HEK293 (cell line): ENCODE data around the gene MANF.

ENCODE experiments used
- CTCF ChIA-PET: fragments of 350-600 bp; formaldehyde crosslinking; extraction: SDS; loops from one replicate; lab custom pipeline; 2021; ENCODE audit warnings: antibody characterized with exemption; lab: Yijun Ruan, JAX
- POLR2A ChIA-PET: fragments of 300-600 bp; formaldehyde crosslinking; extraction: SDS; loops from one replicate; lab custom pipeline; 2020; ENCODE audit warnings: antibody characterized with exemption, inconsistent platforms; lab: Yijun Ruan, JAX
- H3K27ac ChIP-seq: fragments of 200-500 bp; sonication (Bioruptor generic); 2 replicates; pipeline ENCODE4 v1.5.1; 2014; ENCODE audit warnings: low read depth, low read length, control low read depth, inconsistent platforms; ENCODE audit errors: extremely low read depth
- H3K36me3 ChIP-seq, 2 experiments: fragments of 200-500 bp in 1 of 2; sonication (Bioruptor generic) in 1 of 2; 1 replicate in 1 of 2; 2 replicates in 1 of 2; pipeline ENCODE4 v1.5.1; 2014 to 2017; ENCODE audit warnings: inconsistent platforms in 2 of 2, low read length in 2 of 2; ENCODE audit not compliant: control insufficient read depth in 2 of 2, insufficient read depth in 1 of 2
- H3K4me1 ChIP-seq: fragments of 200-500 bp; sonication (Bioruptor generic); 2 replicates; pipeline ENCODE4 v1.5.1; 2014; ENCODE audit warnings: mild to moderate bottlenecking, low read length, inconsistent platforms; ENCODE audit not compliant: control insufficient read depth, insufficient read depth
- H3K4me3 ChIP-seq: 2 replicates; pipeline ENCODE4 v1.5.1; 2011; ENCODE audit warnings: low read depth, mild to moderate bottlenecking, control low read depth, low read length, moderate library complexity
- H3K9me3 ChIP-seq: fragments of 200-500 bp; sonication (Bioruptor generic); 2 replicates; pipeline ENCODE4 v1.5.1; 2014; ENCODE audit warnings: low read depth, low read length, inconsistent platforms; ENCODE audit not compliant: control insufficient read depth, insufficient read depth
- EGR2 ChIP-seq: fragments of 450-650 bp; formaldehyde crosslinking; IDR thresholded peaks from 2 replicates; pipeline ENCODE4 v1.5.1; 2016; ENCODE audit warnings: low read depth, missing biosample characterization, missing genetic modification characterization
- GFI1B ChIP-seq: fragments of 450-650 bp; formaldehyde crosslinking; IDR thresholded peaks from 2 replicates; pipeline ENCODE4 v1.5.1; 2016; ENCODE audit warnings: missing biosample characterization, missing genetic modification characterization
- GLIS1 ChIP-seq: fragments of 450-650 bp; formaldehyde crosslinking; IDR thresholded peaks from 2 replicates; pipeline ENCODE4 v1.5.1; 2016; ENCODE audit warnings: missing biosample characterization, missing genetic modification characterization
- HOXD13 ChIP-seq: sonication (generic); formaldehyde crosslinking; IDR thresholded peaks from 2 replicates; pipeline ENCODE4 v1.8.0; 2022; ENCODE audit warnings: missing genetic modification reagents, borderline replicate concordance
- KLF8 ChIP-seq: fragments of 450-650 bp; formaldehyde crosslinking; IDR thresholded peaks from 2 replicates; pipeline ENCODE4 v1.5.1; 2016; ENCODE audit warnings: missing biosample characterization, missing genetic modification characterization
- OSR2 ChIP-seq: fragments of 450-650 bp; formaldehyde crosslinking; IDR thresholded peaks from 2 replicates; pipeline ENCODE4 v1.5.1; 2016; ENCODE audit warnings: missing biosample characterization, missing genetic modification characterization
- PRDM1 ChIP-seq: fragments of 450-650 bp; formaldehyde crosslinking; IDR thresholded peaks from 2 replicates; pipeline ENCODE4; 2016; ENCODE audit warnings: missing biosample characterization, missing genetic modification characterization
- SCRT2 ChIP-seq: fragments of 450-650 bp; formaldehyde crosslinking; IDR thresholded peaks from 2 replicates; pipeline ENCODE4 v1.5.1; 2016; ENCODE audit warnings: missing biosample characterization, missing genetic modification characterization
- SETDB1 ChIP-seq: IDR thresholded peaks from one replicate; pipeline ENCODE4 v1.6.1; 2017; ENCODE audit warnings: mild to moderate bottlenecking, low read length, moderate library complexity, mixed read lengths; ENCODE audit not compliant: insufficient read length
- WT1 ChIP-seq: fragments of 450-650 bp; formaldehyde crosslinking; IDR thresholded peaks from 2 replicates; pipeline ENCODE4 v1.5.1; 2016; ENCODE audit warnings: missing biosample characterization, missing genetic modification characterization
- ZBTB17 ChIP-seq: fragments of 450-650 bp; formaldehyde crosslinking; IDR thresholded peaks from 2 replicates; pipeline ENCODE4 v1.5.1; 2016; ENCODE audit warnings: missing biosample characterization, missing genetic modification characterization
- ZBTB8A ChIP-seq: fragments of 450-650 bp; formaldehyde crosslinking; IDR thresholded peaks from 2 replicates; pipeline ENCODE4 v1.5.1; 2016; ENCODE audit warnings: missing biosample characterization, missing genetic modification characterization
- ZEB2 ChIP-seq: fragments of 450-650 bp; formaldehyde crosslinking; IDR thresholded peaks from 2 replicates; pipeline ENCODE4 v1.5.1; 2016; ENCODE audit warnings: missing biosample characterization, missing genetic modification characterization
- ZFHX2 ChIP-seq: fragments of 450-650 bp; formaldehyde crosslinking; conservative IDR thresholded peaks from 2 replicates; pipeline ENCODE4 v1.5.1; 2016; ENCODE audit warnings: missing biosample characterization, missing genetic modification characterization
- ZNF24 ChIP-seq: fragments of 450-650 bp; formaldehyde crosslinking; IDR thresholded peaks from 2 replicates; pipeline ENCODE4 v1.5.1; 2016; ENCODE audit warnings: missing biosample characterization, missing genetic modification characterization
- ZNF274 ChIP-seq, 2 experiments: fragments of 200-500 bp in 1 of 2; fragments of 450-650 bp in 1 of 2; sonication (Bioruptor generic) in 1 of 2; formaldehyde crosslinking in 1 of 2; IDR thresholded peaks; 2 replicates each; pipeline versions ENCODE4 v1.5.1 to v1.6.1; 2014 to 2016; ENCODE audit warnings: borderline replicate concordance in 1 of 2, inconsistent platforms in 1 of 2, low read length in 1 of 2, missing biosample characterization in 1 of 2, missing genetic modification characterization in 1 of 2
- ZNF366 ChIP-seq: fragments of 450-650 bp; formaldehyde crosslinking; conservative IDR thresholded peaks from 2 replicates; pipeline ENCODE4 v1.5.1; 2016; ENCODE audit warnings: missing biosample characterization, missing genetic modification characterization
- ZNF449 ChIP-seq: fragments of 450-650 bp; formaldehyde crosslinking; IDR thresholded peaks from 2 replicates; pipeline ENCODE4 v1.5.1; 2017; ENCODE audit warnings: missing biosample characterization, mild to moderate bottlenecking, missing genetic modification characterization, moderate library complexity
- ZNF514 ChIP-seq: fragments of 450-650 bp; formaldehyde crosslinking; IDR thresholded peaks from 2 replicates; pipeline ENCODE4 v1.5.1; 2016; ENCODE audit warnings: missing biosample characterization, missing genetic modification characterization
- ZNF558 ChIP-seq: fragments of 450-650 bp; formaldehyde crosslinking; IDR thresholded peaks from 2 replicates; pipeline ENCODE4 v1.5.1; 2016; ENCODE audit warnings: missing biosample characterization, missing genetic modification characterization
- ZNF571 ChIP-seq: fragments of 450-650 bp; formaldehyde crosslinking; IDR thresholded peaks from 2 replicates; pipeline ENCODE4 v1.5.0; 2017; ENCODE audit warnings: missing biosample characterization, missing genetic modification characterization
- ZNF585B ChIP-seq: fragments of 450-650 bp; formaldehyde crosslinking; IDR thresholded peaks from 2 replicates; pipeline ENCODE4 v1.5.1; 2016; ENCODE audit warnings: missing biosample characterization, missing genetic modification characterization
- ZNF629 ChIP-seq: fragments of 450-650 bp; formaldehyde crosslinking; IDR thresholded peaks from 2 replicates; pipeline ENCODE4 v1.5.1; 2017; ENCODE audit warnings: missing biosample characterization, missing genetic modification characterization
- ZNF639 ChIP-seq: fragments of 450-650 bp; formaldehyde crosslinking; IDR thresholded peaks from 2 replicates; pipeline ENCODE4 v1.5.1; 2016; ENCODE audit warnings: missing biosample characterization, missing genetic modification characterization
- ZNF660 ChIP-seq: fragments of 450-650 bp; IDR thresholded peaks from 2 replicates; pipeline ENCODE4 v1.5.1; 2018; ENCODE audit warnings: missing biosample characterization, mild to moderate bottlenecking, missing genetic modification characterization
- ZNF777 ChIP-seq: fragments of 450-650 bp; formaldehyde crosslinking; IDR thresholded peaks from 2 replicates; pipeline ENCODE4 v1.5.1; 2017; ENCODE audit warnings: missing biosample characterization, missing genetic modification characterization, borderline replicate concordance
- ZNF830 ChIP-seq: fragments of 450-650 bp; IDR thresholded peaks from 2 replicates; pipeline ENCODE4 v1.5.0; 2018; ENCODE audit warnings: missing biosample characterization, missing genetic modification characterization, low read depth, mild to moderate bottlenecking, moderate library complexity

Gene MANF

GRCh38 chr3:51340013-51340829, 44.9 kb upstream of the MANF start:
- Histone ChIP-seq H3K9me3 (no peaks in the 10 kb centered on the region), H3K27ac (no peak overlapping the region)
- no peak for TF ChIP-seq SCRT2 (tag by site-specific recombination)
- TF ChIP-seq OSR2 (tag by site-specific recombination), result peak; percentile 52; the same call in 1 of the 2 replicates
- TF ChIP-seq ZBTB17 (tag by site-specific recombination), result 0 out of 2 replicates have a peak, but pooled peaks have one; percentile 18
- no peak for TF ChIP-seq ZBTB8A (tag by site-specific recombination)
- 0 out of 2 replicates have a peak, but pooled peaks have one; percentile 24 for TF ChIP-seq PRDM1 (tag by site-specific recombination)
- 0 out of 2 replicates have a peak, but pooled peaks have one; percentile 19 for TF ChIP-seq ZNF24 (tag by site-specific recombination)
- 0 out of 2 replicates have a peak, but pooled peaks have one; percentile 11 for TF ChIP-seq ZNF366 (tag by site-specific recombination)
- TF ChIP-seq ZEB2 (tag by site-specific recombination), result peak; percentile 41; the same call in 1 of the 2 replicates
- peak; percentile 43; the same call in 1 of the 2 replicates for TF ChIP-seq GFI1B (tag by site-specific recombination)
- peak; percentile 66; the same call in 1 of the 2 replicates for TF ChIP-seq ZNF660 (tag by site-specific recombination)
- no peak for TF ChIP-seq SETDB1
- 0 out of 2 replicates have a peak, but pooled peaks have one; percentile 20 for TF ChIP-seq ZNF629 (tag by site-specific recombination)
- TF ChIP-seq, all 188 proteins: peak for 9
- no peak overlapping the region for H3K4me3 ChIP-seq
- ChIA-PET POLR2A (no interaction called here), CTCF (interaction anchor here (0.8 kb wide), 1 partner anchor 30 kb away, joined by 3 read pairs; no protein-coding TSS in a partner anchor)
- H3K36me3 ChIP-seq, result peaks cover 0 to 28% of the 10 kb centered on the region in 2 experiments; a peak in 1 of 3 replicates
- 0 out of 2 replicates have a peak, but pooled peaks cover 2% of the 10 kb centered on the region for H3K4me1 ChIP-seq

GRCh38 chr3:51340989-51341636, 44.0 kb upstream of the MANF start:
- ChIA-PET POLR2A (interaction anchor here (0.6 kb wide), 1 partner anchor 586 kb away, joined by 6 read pairs; no protein-coding TSS in a partner anchor), CTCF (no interaction called here)
- peaks cover 0 to 28% of the 10 kb centered on the region in 2 experiments; a peak in 1 of 3 replicates for H3K36me3 ChIP-seq
- H3K27ac ChIP-seq, result no peak overlapping the region
- H3K4me1 ChIP-seq, result 0 out of 2 replicates have a peak, but pooled peaks cover 2% of the 10 kb centered on the region
- H3K4me3 ChIP-seq, result no peak overlapping the region
- no peaks in the 10 kb centered on the region for H3K9me3 ChIP-seq
- TF ChIP-seq GLIS1 (tag by site-specific recombination) (no peak), ZNF514 (tag by site-specific recombination) (no peak), ZNF777 (no peak), EGR2 (tag by site-specific recombination) (peak; percentile 82), ZNF585B (tag by site-specific recombination) (no peak), ZNF558 (tag by site-specific recombination) (no peak), ZFHX2 (peak; percentile 61)

- 0 out of 2 replicates have a peak, but pooled peaks cover 2% of the 10 kb centered on the region for H3K4me1 ChIP-seq
- H3K9me3 ChIP-seq, result no peaks in the 10 kb centered on the region
- no peak overlapping the region for H3K27ac ChIP-seq
- POLR2A ChIA-PET, result no interaction called here
- H3K36me3 ChIP-seq, result peaks cover 0 to 17% of the 10 kb centered on the region in 2 experiments; a peak in 1 of 3 replicates
- CTCF ChIA-PET, result no interaction called here
- no peak overlapping the region for H3K4me3 ChIP-seq
- TF ChIP-seq ZNF274 (IDR thresholded peaks at IDR 0.05; ENCODE audit: low read length), result no peak
- no peak for TF ChIP-seq ZNF274 (tag by site-specific recombination; IDR thresholded peaks at IDR 0.05; ENCODE audit: borderline replicate concordance)
- TF ChIP-seq ZNF639 (tag by site-specific recombination), result no peak
- no peak for TF ChIP-seq HOXD13 (CRISPR knock-in tag)
- TF ChIP-seq KLF8 (tag by site-specific recombination), result no peak
- no peak for TF ChIP-seq ZNF449 (tag by site-specific recombination)
- TF ChIP-seq WT1 (tag by site-specific recombination), result no peak
- no peak for TF ChIP-seq ZNF830 (tag by site-specific recombination)
- no peak for TF ChIP-seq ZNF571 (tag by site-specific recombination)
These were observed 41.0 kb upstream of the MANF start for GRCh38 chr3:51343918-51344687.
